Glutamatergic neuron (in vitro differentiated cells): ENCODE data around the gene DLL3. TPM values are rescaled to one million over a fixed set of nuclear protein-coding genes. Genes with fewer than 3 reads are reported as not detected.

Experiments
- DNase-seq: peaks from one replicate; pipeline ENCODE4 v3.0.0; 2022
- H3K27ac Mint-ChIP-seq: one replicate; pipeline ENCODE4 v1.8.0; 2020; ENCODE audit warnings: mild to moderate bottlenecking, mixed read lengths, inconsistent platforms; ENCODE audit not compliant: unreplicated experiment
- H3K27me3 Mint-ChIP-seq: one replicate; pipeline ENCODE4 v1.8.0; 2020; ENCODE audit warnings: mild to moderate bottlenecking, moderate library complexity, mixed read lengths, inconsistent platforms; ENCODE audit not compliant: unreplicated experiment
- H3K36me3 Mint-ChIP-seq: one replicate; pipeline ENCODE4 v1.8.0; 2020; ENCODE audit warnings: mild to moderate bottlenecking, mixed read lengths, inconsistent platforms; ENCODE audit not compliant: unreplicated experiment
- H3K4me1 Mint-ChIP-seq: one replicate; pipeline ENCODE4 v1.8.0; 2020; ENCODE audit warnings: mild to moderate bottlenecking, low read depth, mixed read lengths, inconsistent platforms; ENCODE audit not compliant: unreplicated experiment
- H3K4me3 Mint-ChIP-seq: one replicate; pipeline ENCODE4 v1.8.0; 2020; ENCODE audit warnings: mild to moderate bottlenecking, mixed read lengths, inconsistent platforms; ENCODE audit not compliant: unreplicated experiment
- H3K9me3 Mint-ChIP-seq: one replicate; pipeline ENCODE4 v1.8.0; 2020; ENCODE audit warnings: mild to moderate bottlenecking, moderate library complexity, mixed read lengths, inconsistent platforms; ENCODE audit not compliant: unreplicated experiment
- total RNA-seq: library from RNA; stranded (reverse); fragmentation: NEBNext Ultra II Directional; extraction: Animal tissue kit (Norgen Biotek cat#: 25700); gene quantifications from one replicate; pipeline ENCODE4 v1.2.1, GENCODE V29; 2021; ENCODE audit not compliant: unreplicated experiment
- TF ChIP-seq, protein P1 (sequence below): fragments of 200-600 bp; sonication (generic); IDR thresholded peaks from one replicate; pipeline ENCODE4 v1.5.0; 2021; ENCODE audit not compliant: partially characterized antibody, unreplicated experiment

Gene DLL3
- total RNA-seq, 1 donor from 2014 or later, result 788 TPM

DNA sequence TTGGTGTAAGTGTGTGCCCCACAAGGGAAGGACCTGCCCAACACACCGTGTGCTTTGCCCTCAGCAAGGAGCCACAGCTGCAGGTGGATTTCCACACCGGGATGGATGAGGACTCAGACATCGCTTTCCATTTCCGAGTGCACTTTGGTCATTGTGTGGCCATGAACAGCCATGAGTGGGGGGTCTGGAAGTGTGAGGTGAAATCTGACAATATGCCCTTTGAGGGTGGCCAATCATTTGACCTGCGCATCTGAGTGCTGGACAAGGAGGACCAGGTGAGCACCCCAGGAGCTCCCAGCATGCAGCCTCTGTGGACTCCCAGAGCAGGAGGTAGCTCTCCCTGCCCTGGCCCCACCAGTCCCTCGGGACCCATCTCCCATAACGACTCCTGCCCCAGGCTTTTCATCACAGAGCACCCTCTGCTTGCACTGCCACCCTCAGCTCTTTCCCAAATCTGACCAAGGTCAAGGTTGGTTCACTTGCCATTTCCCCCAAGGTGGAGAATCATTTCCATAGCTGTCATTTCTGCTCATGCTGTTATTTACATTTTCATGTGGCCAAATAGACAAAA is 54.4 kb downstream of the DLL3 start:
- Mint-ChIP-seq H3K36me3 (no peaks in the 10 kb centered on the region), H3K4me1 (no peaks in the 10 kb centered on the region), H3K9me3 (no peaks in the 10 kb centered on the region), H3K27ac (no peak overlapping the region), H3K4me3 (no peak overlapping the region), H3K27me3 (peaks cover 3% of the 10 kb centered on the region)
- no peak for DNase-seq
- TF ChIP-seq, protein P1, sequence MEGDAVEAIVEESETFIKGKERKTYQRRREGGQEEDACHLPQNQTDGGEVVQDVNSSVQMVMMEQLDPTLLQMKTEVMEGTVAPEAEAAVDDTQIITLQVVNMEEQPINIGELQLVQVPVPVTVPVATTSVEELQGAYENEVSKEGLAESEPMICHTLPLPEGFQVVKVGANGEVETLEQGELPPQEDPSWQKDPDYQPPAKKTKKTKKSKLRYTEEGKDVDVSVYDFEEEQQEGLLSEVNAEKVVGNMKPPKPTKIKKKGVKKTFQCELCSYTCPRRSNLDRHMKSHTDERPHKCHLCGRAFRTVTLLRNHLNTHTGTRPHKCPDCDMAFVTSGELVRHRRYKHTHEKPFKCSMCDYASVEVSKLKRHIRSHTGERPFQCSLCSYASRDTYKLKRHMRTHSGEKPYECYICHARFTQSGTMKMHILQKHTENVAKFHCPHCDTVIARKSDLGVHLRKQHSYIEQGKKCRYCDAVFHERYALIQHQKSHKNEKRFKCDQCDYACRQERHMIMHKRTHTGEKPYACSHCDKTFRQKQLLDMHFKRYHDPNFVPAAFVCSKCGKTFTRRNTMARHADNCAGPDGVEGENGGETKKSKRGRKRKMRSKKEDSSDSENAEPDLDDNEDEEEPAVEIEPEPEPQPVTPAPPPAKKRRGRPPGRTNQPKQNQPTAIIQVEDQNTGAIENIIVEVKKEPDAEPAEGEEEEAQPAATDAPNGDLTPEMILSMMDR, result no peak

DNA sequence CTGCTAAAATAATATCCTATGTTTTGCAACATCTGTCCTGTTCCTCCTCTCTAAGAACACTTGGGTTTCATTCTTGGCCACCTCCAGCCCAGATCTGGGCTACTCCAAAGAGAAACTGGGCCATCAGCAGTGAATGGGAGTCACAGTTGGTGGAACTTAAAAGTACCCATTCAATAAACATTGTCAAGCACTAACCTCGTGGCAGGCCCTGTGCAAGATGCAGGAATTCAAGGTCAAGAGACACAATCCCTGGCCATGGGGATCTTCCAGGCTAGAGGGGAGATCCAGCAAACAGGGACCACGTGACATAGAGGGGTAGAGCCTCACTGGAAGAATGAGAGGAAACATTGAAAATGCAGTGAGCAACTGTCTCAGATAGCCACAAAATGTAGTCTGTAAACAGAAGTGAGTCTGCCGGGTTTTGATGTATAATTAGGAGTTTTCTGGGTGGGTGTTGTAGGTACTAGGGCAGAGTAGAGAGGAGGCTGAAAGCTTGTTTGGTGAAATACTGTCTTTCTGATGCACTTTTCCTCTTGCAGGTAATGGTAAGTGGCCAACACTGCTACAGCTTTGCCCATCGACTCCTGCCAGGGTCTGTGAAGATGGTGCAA is 56.1 kb downstream of the DLL3 start:
- no peak for DNase-seq
- Mint-ChIP-seq H3K9me3 (no peaks in the 10 kb centered on the region), H3K27ac (no peak overlapping the region), H3K4me1 (no peaks in the 10 kb centered on the region), H3K36me3 (no peaks in the 10 kb centered on the region), H3K27me3 (peaks cover 3% of the 10 kb centered on the region), H3K4me3 (no peak overlapping the region)
- TF ChIP-seq, protein P1, result no peak

DNA sequence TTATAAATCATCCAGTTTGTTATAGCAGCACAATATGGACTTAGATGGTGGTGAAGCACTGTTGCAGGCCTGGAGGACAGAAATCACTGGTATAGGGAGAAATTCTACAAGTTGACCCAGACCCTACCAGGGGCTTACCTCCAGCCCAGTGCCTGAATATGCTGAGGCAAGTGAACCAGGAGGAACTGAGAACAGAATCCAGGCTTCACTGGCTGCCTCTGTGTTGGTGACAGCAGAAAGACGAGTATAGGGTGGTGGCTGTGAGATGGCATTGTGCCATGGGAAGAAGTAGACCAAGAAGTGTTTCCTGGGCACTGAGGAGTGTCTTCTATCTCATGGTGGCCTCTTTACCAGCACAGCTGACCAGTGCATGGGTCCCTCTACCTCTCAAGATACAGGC is 57.1 kb downstream of the DLL3 start:
- no peaks in the 10 kb centered on the region for H3K4me1 Mint-ChIP-seq

More for the DNA sequence above, 57.1 kb downstream of the DLL3 start:
- Mint-ChIP-seq H3K27me3 (peaks cover 3% of the 10 kb centered on the region), H3K9me3 (no peaks in the 10 kb centered on the region), H3K27ac (no peak overlapping the region), H3K36me3 (no peaks in the 10 kb centered on the region), H3K4me3 (no peak overlapping the region)
- no peak for DNase-seq
- TF ChIP-seq, protein P1, result no peak

Other genes with a start within 250 kb of the DLL3 start
- not detected for gene IFNL2, start 230.6 kb upstream of the DLL3 start, total RNA-seq
- not detected for gene IFNL1, start 202.5 kb upstream of the DLL3 start, total RNA-seq
- 56.3 TPM for gene LRFN1, start 178.1 kb upstream of the DLL3 start, total RNA-seq
- gene GMFG, start 162.9 kb upstream of the DLL3 start, total RNA-seq, result 1.2 TPM
- gene SAMD4B, start 156.5 kb upstream of the DLL3 start, total RNA-seq, result 119 TPM
- 36.2 TPM for gene PAF1, start 107.8 kb upstream of the DLL3 start, total RNA-seq
- gene MED29, start 107.6 kb upstream of the DLL3 start, total RNA-seq, result 30.1 TPM
- gene ZFP36, start 92.1 kb upstream of the DLL3 start, total RNA-seq, result 3.1 TPM
- gene PLEKHG2, start 86.3 kb upstream of the DLL3 start, total RNA-seq, result 205 TPM
- 912 TPM for gene RPS16, start 63.0 kb upstream of the DLL3 start, total RNA-seq
- gene SUPT5H, start 53.4 kb upstream of the DLL3 start, total RNA-seq, result 160 TPM
- 256 TPM for gene TIMM50, start 18.1 kb upstream of the DLL3 start, total RNA-seq
- gene SELENOV, start 16.2 kb downstream of the DLL3 start, total RNA-seq, result 9.9 TPM
- 7.6 TPM for gene EID2B, start 33.9 kb downstream of the DLL3 start, total RNA-seq
- gene EID2, start 41.2 kb downstream of the DLL3 start, total RNA-seq, result 20.2 TPM
- not detected for gene LGALS13, start 103.6 kb downstream of the DLL3 start, total RNA-seq
- gene LGALS16, start 157.0 kb downstream of the DLL3 start, total RNA-seq, result not detected
- gene LGALS14, start 205.5 kb downstream of the DLL3 start, total RNA-seq, result not detected
- gene CLC, start 239.1 kb downstream of the DLL3 start, total RNA-seq, result not detected